Uterus (tissue), 4 donors: ENCODE results near the gene CLDN11. TPM values are rescaled to one million over a fixed set of nuclear protein-coding genes. Genes with fewer than 3 reads are reported as not detected.

ENCODE experiments used
- DNase-seq, 2 donors: peaks; one replicate each; pipeline ENCODE4 v3.0.0-alpha.2; 2019 to 2020
- H3K27ac ChIP-seq, 2 donors: fragments of 200-600 bp; sonication (generic); 1 replicate in 1 of 2; 2 replicates in 1 of 2; pipeline ENCODE4 v1.5.1; 2016 to 2018
- H3K27me3 ChIP-seq, 2 donors: fragments of 200-600 bp; sonication (generic); one replicate each; pipeline ENCODE4 v1.5.1; 2018 to 2019; ENCODE audit warnings: control low read depth in 1 of 2
- H3K36me3 ChIP-seq, 2 donors: fragments of 200-600 bp; sonication (generic); one replicate each; pipeline ENCODE4 v1.5.1; 2019; ENCODE audit warnings: control low read depth in 1 of 2
- H3K4me1 ChIP-seq, 2 donors: fragments of 200-600 bp; sonication (generic); one replicate each; pipeline ENCODE4 v1.5.1; 2018 to 2019; ENCODE audit warnings: control low read depth in 1 of 2
- H3K4me3 ChIP-seq, 2 donors: fragments of 200-600 bp; sonication (generic); 1 replicate in 1 of 2; 2 replicates in 1 of 2; pipeline ENCODE4 v1.5.1; 2018 to 2019; ENCODE audit warnings: mild to moderate bottlenecking in 1 of 2
- H3K9me3 ChIP-seq, 2 donors: fragments of 200-600 bp; sonication (generic); one replicate each; pipeline ENCODE4 v1.5.1; 2019; ENCODE audit warnings: control low read depth in 1 of 2
- POLR2A ChIP-seq, 2 donors: fragments of 450-650 bp; IDR thresholded peaks; one replicate each; pipeline ENCODE4 v1.6.1; 2016; ENCODE audit warnings: antibody characterized with exemption in 2 of 2, mild to moderate bottlenecking in 1 of 2, moderate library complexity in 1 of 2
- intact Hi-C: fragments of 100-400 bp; cut with DNase I; formaldehyde crosslinking; loops from one replicate; pipeline ENCODE4 v1.15.1; 2023; ENCODE audit warnings: low total_unique reads
- total RNA-seq, 4 donors: library from RNA; depleted of rRNA in 3 of 4; stranded (reverse); fragments of >200 nt in 3 of 4; gene quantifications; one replicate each; pipeline versions ENCODE4 v1.1.0 to v1.2.4, GENCODE V29; 2014 to 2023
- TF ChIP-seq, protein P1 (sequence below), 4 experiments: fragments of 200-600 bp in 2 of 4; fragments of 450-650 bp in 2 of 4; sonication (generic) in 2 of 4; IDR thresholded peaks; one replicate each; pipeline ENCODE4 v1.5.1; 2016 to 2019; ENCODE audit warnings: antibody characterized with exemption in 4 of 4, mild to moderate bottlenecking in 2 of 4, moderate library complexity in 1 of 4
- donor health status: DM: yes; HTN: yes; CAD: no.

CLDN11 gene
- total RNA-seq, 4 donors from 2014 or later: 5.4 to 73.2 (median 19.9) TPM

DNA sequence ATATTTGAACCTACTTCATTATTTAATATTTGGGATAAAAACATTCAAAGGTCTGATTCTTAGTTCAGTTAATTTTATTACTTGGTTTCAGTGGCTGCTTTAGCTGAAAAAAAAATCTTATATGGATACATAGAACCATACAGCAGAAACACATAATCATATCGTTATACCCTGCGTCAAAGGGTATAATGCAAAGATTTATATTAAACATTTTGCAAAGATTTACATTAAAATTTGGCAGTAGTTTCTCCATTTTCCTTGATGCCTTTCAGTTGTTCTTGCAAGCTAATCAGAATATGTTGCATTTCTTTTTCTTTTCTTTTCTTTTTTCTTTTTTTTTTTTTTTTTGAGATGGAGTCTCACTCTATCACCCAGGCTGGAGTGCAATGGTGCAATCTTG, 31.4 kb downstream of the CLDN11 start:
- H3K4me3 ChIP-seq: no peak overlapping the region
- no peaks in the 10 kb centered on the region for H3K36me3 ChIP-seq
- H3K9me3 ChIP-seq: no peaks in the 10 kb centered on the region
- H3K4me1 ChIP-seq: no peaks in the 10 kb centered on the region
- DNase-seq: no peak
- no peak overlapping the region for H3K27ac ChIP-seq
- no peaks in the 10 kb centered on the region for H3K27me3 ChIP-seq
- TF ChIP-seq, protein P1, sequence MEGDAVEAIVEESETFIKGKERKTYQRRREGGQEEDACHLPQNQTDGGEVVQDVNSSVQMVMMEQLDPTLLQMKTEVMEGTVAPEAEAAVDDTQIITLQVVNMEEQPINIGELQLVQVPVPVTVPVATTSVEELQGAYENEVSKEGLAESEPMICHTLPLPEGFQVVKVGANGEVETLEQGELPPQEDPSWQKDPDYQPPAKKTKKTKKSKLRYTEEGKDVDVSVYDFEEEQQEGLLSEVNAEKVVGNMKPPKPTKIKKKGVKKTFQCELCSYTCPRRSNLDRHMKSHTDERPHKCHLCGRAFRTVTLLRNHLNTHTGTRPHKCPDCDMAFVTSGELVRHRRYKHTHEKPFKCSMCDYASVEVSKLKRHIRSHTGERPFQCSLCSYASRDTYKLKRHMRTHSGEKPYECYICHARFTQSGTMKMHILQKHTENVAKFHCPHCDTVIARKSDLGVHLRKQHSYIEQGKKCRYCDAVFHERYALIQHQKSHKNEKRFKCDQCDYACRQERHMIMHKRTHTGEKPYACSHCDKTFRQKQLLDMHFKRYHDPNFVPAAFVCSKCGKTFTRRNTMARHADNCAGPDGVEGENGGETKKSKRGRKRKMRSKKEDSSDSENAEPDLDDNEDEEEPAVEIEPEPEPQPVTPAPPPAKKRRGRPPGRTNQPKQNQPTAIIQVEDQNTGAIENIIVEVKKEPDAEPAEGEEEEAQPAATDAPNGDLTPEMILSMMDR (IDR thresholded peaks at IDR 0.05): no peak
- TF ChIP-seq POLR2A (IDR thresholded peaks at IDR 0.05): no peak
- intact Hi-C loops: no loop called here

DNA sequence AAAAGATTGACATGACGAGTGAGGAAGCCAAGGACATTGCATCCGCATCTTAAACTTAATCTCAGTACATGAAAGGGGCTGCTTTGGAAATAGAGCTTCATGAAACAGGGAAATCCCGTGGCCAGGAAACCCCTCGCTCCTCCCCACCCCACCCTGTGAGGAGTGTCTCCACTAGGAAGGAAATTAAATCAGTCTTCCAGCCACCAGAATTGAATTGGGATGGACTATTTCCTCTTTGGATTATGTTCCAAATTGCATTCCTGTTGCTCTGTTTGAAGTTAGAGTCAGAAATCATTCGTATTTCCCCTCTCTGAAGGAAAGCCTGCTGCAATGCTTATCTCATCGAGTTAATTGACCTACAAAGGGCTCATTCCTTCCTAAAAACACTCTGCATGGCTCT, 35.8 kb downstream of the CLDN11 start:
- Histone ChIP-seq H3K9me3 (no peaks in the 10 kb centered on the region), H3K36me3 (no peaks in the 10 kb centered on the region), H3K4me1 (no peaks in the 10 kb centered on the region), H3K27me3 (no peaks in the 10 kb centered on the region), H3K4me3 (no peak overlapping the region), H3K27ac (no peak overlapping the region)
- intact Hi-C loops: no loop called here
- DNase-seq: no peak
- no peak for TF ChIP-seq POLR2A (IDR thresholded peaks at IDR 0.05)
- TF ChIP-seq, protein P1 (IDR thresholded peaks at IDR 0.05): no peak

- intact Hi-C loops: no loop called here
- TF ChIP-seq POLR2A (IDR thresholded peaks at IDR 0.05): no peak
- TF ChIP-seq, protein P1 (IDR thresholded peaks at IDR 0.05): no peak
- H3K27ac ChIP-seq: no peak overlapping the region
- no peaks in the 10 kb centered on the region for H3K9me3 ChIP-seq
- no peak overlapping the region for H3K4me3 ChIP-seq
- H3K36me3 ChIP-seq: no peaks in the 10 kb centered on the region
- no peak for DNase-seq
- H3K4me1 ChIP-seq: no peaks in the 10 kb centered on the region
- no peaks in the 10 kb centered on the region for H3K27me3 ChIP-seq
These were observed 39.6 kb downstream of the CLDN11 start for GRCh38 chr3:170458285-170458684.

DNA sequence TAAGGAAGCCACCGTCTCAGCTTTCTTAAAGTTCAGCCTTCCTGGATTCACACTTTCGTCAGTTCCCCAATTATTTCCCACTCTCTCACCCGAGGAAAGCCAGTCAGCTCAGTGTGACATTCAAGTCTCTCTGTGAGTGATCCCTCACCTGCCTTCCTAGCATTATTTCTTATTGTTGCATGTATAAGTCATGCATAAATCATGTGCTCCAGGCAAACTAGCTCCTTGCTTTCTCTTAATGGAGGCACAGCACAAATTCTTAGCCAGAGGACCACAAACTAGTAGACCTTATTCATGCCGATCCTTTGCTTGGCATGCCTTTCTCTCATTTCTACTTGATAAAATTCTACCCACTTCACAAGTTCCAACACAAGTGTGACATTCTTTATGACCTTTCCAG, 44.3 kb downstream of the CLDN11 start:
- no peaks in the 10 kb centered on the region for H3K9me3 ChIP-seq
- no peaks in the 10 kb centered on the region for H3K27me3 ChIP-seq
- TF ChIP-seq POLR2A (IDR thresholded peaks at IDR 0.05): no peak
- TF ChIP-seq, protein P1 (IDR thresholded peaks at IDR 0.05): no peak
- H3K27ac ChIP-seq: no peak overlapping the region
- no peaks in the 10 kb centered on the region for H3K4me1 ChIP-seq
- no peak for DNase-seq
- intact Hi-C loops: no loop called here
- H3K36me3 ChIP-seq: no peaks in the 10 kb centered on the region
- H3K4me3 ChIP-seq: no peak overlapping the region

- no peaks in the 10 kb centered on the region for H3K27me3 ChIP-seq
- H3K36me3 ChIP-seq: no peaks in the 10 kb centered on the region
- H3K9me3 ChIP-seq: no peaks in the 10 kb centered on the region
- H3K4me3 ChIP-seq: no peak overlapping the region
- H3K27ac ChIP-seq: no peak overlapping the region
- peaks cover 7 to 10% of the 10 kb centered on the region in 2 donors for H3K4me1 ChIP-seq
- TF ChIP-seq POLR2A (IDR thresholded peaks at IDR 0.05): no peak
- TF ChIP-seq, protein P1 (IDR thresholded peaks at IDR 0.05): no peak
- no peak for DNase-seq
- intact Hi-C loops: no loop called here
These were observed 47.3 kb downstream of the CLDN11 start for GRCh38 chr3:170465955-170466354.
